SH-SY5Y (cell line): ENCODE data around the gene TMEM132A.

Experiments
- GATA2 ChIP-seq: IDR thresholded peaks from 2 replicates; pipeline ENCODE4 v1.6.1; 2011; ENCODE audit warnings: mild to moderate bottlenecking, low read depth, low read length
- GATA3 ChIP-seq: IDR thresholded peaks from 2 replicates; pipeline ENCODE4 v1.6.1; 2011; ENCODE audit warnings: low read depth, mild to moderate bottlenecking, low read length, moderate library complexity

DNA sequence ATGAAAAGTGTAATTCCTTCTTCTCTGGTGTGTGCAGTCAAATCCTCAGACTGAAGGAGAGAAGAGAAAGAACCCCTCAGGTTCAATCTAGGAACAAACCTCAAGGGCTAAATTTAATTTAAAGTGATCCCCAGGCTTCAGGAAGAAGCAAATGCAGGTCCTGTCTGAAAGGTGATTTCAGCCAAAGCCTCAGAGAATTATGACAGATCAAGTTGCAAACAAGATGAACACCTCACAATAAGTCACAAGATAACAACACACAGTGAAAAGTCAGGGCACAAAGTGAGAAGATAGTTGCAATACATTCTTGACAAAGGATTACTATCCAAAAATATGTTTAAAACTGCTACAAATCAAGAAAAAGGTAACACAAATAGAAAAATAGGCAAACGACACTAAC, 45.2 kb upstream of the TMEM132A start:
- no peak for TF ChIP-seq GATA2
- TF ChIP-seq GATA3 = no peak
